GM12874 (cell line): ENCODE data around the gene SPOCK1.

Experiments
- CTCF ChIP-seq: IDR thresholded peaks from 2 replicates; pipeline ENCODE4 v1.5.1; 2011; ENCODE audit warnings: low read depth, mild to moderate bottlenecking, control low read depth, low read length, moderate library complexity; ENCODE audit not compliant: insufficient read depth

The SPOCK1 gene

GRCh38 chr5:137359941-137360340 is 139.2 kb downstream of the SPOCK1 start:
- TF ChIP-seq CTCF, result no peak

GRCh38 chr5:137357436-137357835 is 141.7 kb downstream of the SPOCK1 start:
- no peak for TF ChIP-seq CTCF

GRCh38 chr5:137356127-137356526 is 143.0 kb downstream of the SPOCK1 start:
- no peak for TF ChIP-seq CTCF

- no peak for TF ChIP-seq CTCF
Observed at GRCh38 chr5:137355708-137356107, 143.4 kb downstream of the SPOCK1 start.

GRCh38 chr5:137352095-137352494 is 147.0 kb downstream of the SPOCK1 start:
- TF ChIP-seq CTCF, result no peak

GRCh38 chr5:137350791-137351190 is 148.3 kb downstream of the SPOCK1 start:
- no peak for TF ChIP-seq CTCF

GRCh38 chr5:137348759-137349158 is 150.4 kb downstream of the SPOCK1 start:
- TF ChIP-seq CTCF, result no peak

GRCh38 chr5:137347865-137348264 is 151.3 kb downstream of the SPOCK1 start:
- no peak for TF ChIP-seq CTCF
